Measurements from ENCODE around the gene FICD.
A peak's percentile ranks its signal among the peaks of the same experiment; 100 is the strongest.

FICD gene

GRCh38 chr12:108514973-108515814 is at the start of gene FICD:
Gene FICD (plus strand): TSS chr12:108515277. CDS start chr12:108516973, 1,696 bp downstream.
- Mint-ChIP-seq H3K9me3 (no peaks in the 10 kb centered on the region), H3K36me3 (ENCODE audit: insufficient read depth) (peaks cover 22% of the 10 kb centered on the region)
- peak; percentile 95 to 96 for DNase-seq (ENCODE audit: low spot score in 2 of 2)

DNA sequence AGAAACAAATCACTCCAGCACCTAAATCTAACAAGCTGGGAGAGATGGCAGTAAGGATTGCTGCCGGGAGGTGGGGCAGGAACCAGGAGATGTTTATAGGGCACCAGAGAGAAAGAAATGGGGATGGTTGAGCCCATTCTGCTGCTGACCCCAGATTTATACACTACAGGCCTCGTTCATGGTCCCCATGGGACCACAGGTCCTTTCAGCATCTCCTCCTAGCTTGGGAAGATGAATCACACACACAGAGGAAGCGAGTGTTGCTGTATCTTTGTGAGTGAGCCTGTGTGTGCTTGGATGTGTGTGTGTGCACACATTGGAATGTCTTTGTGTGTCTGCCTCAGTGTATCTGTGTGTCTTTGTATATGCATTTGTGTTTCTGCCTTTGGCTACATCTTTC is 49.7 kb upstream of the FICD start:
- H3K9me3 Mint-ChIP-seq, result peaks cover 6% of the 10 kb centered on the region
- ATAC-seq (replicated peaks; ENCODE audit: extremely low read depth, poor library complexity, severe bottlenecking), result no peak
- peaks cover 81% of the 10 kb centered on the region for H3K27me3 Mint-ChIP-seq
- no peak overlapping the region for H3K27ac Mint-ChIP-seq (ENCODE audit: low read depth)
- DNase-seq (ENCODE audit: low spot score in 2 of 2), result no peak
- H3K4me3 Mint-ChIP-seq, result no peak overlapping the region
- no peaks in the 10 kb centered on the region for H3K4me1 Mint-ChIP-seq
- peaks cover 2% of the 10 kb centered on the region for H3K36me3 Mint-ChIP-seq (ENCODE audit: insufficient read depth)

More at GRCh38 chr12:108514973-108515814, at the start of gene FICD:
- peak within 1 kb of the TSS; percentile 91 for H3K4me3 Mint-ChIP-seq
- peak within 1 kb of the TSS; percentile 93 for H3K27ac Mint-ChIP-seq (ENCODE audit: low read depth)
- peaks cover 46% of the 10 kb centered on the region for H3K4me1 Mint-ChIP-seq
- no peaks in the 10 kb centered on the region for H3K27me3 Mint-ChIP-seq
- ATAC-seq (replicated peaks; ENCODE audit: extremely low read depth, poor library complexity, severe bottlenecking), result peak; percentile 94

GRCh38 chr12:108468196-108468968 is 46.7 kb upstream of the FICD start:
- peaks cover 2% of the 10 kb centered on the region for H3K36me3 Mint-ChIP-seq (ENCODE audit: insufficient read depth)
- no peak for DNase-seq (ENCODE audit: low spot score in 2 of 2)
- no peaks in the 10 kb centered on the region for H3K4me1 Mint-ChIP-seq
- no peak overlapping the region for H3K27ac Mint-ChIP-seq (ENCODE audit: low read depth)
- no peak for ATAC-seq (replicated peaks; ENCODE audit: extremely low read depth, poor library complexity, severe bottlenecking)
- peaks cover 6% of the 10 kb centered on the region for H3K9me3 Mint-ChIP-seq
- no peak overlapping the region for H3K4me3 Mint-ChIP-seq
- H3K27me3 Mint-ChIP-seq, result peaks cover 80% of the 10 kb centered on the region

GRCh38 chr12:108473400-108474055 is 41.5 kb upstream of the FICD start:
- no peak for ATAC-seq (replicated peaks; ENCODE audit: extremely low read depth, poor library complexity, severe bottlenecking)
- H3K4me3 Mint-ChIP-seq, result no peak overlapping the region
- H3K9me3 Mint-ChIP-seq, result peaks cover 1% of the 10 kb centered on the region
- DNase-seq (ENCODE audit: low spot score in 2 of 2), result no peak
- H3K36me3 Mint-ChIP-seq (ENCODE audit: insufficient read depth), result peaks cover 2% of the 10 kb centered on the region
- H3K27me3 Mint-ChIP-seq, result peaks cover 74% of the 10 kb centered on the region
- no peak overlapping the region for H3K27ac Mint-ChIP-seq (ENCODE audit: low read depth)
- no peaks in the 10 kb centered on the region for H3K4me1 Mint-ChIP-seq

DNA sequence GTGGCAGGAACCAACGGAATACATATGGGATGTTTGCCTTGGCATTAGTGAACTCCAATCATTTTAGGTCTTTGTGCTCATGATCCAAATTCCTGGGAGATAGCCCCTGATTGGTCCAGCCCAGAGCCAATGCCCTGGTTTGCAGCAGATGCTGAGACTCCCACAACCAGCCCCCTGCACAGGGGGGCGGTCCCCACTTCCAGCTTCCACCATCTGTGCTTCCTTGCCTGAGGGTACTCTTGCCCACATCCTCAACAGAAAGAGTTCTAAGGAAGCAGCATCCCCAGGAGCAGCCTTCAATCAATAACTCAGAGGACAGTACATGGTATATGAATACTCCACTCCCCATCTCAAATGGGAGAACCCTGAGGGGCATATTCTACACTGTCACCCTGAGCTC is 39.7 kb upstream of the FICD start:
- Mint-ChIP-seq H3K36me3 (ENCODE audit: insufficient read depth) (no peaks in the 10 kb centered on the region), H3K9me3 (no peaks in the 10 kb centered on the region), H3K4me3 (no peak overlapping the region), H3K27ac (ENCODE audit: low read depth) (no peak overlapping the region), H3K27me3 (peaks cover 87% of the 10 kb centered on the region), H3K4me1 (no peaks in the 10 kb centered on the region)
- ATAC-seq (replicated peaks; ENCODE audit: extremely low read depth, poor library complexity, severe bottlenecking) (no peak), DNase-seq (ENCODE audit: low spot score in 2 of 2) (no peak)

- no peaks in the 10 kb centered on the region for H3K4me1 Mint-ChIP-seq
- DNase-seq (ENCODE audit: low spot score in 2 of 2) (no peak), ATAC-seq (replicated peaks; ENCODE audit: extremely low read depth, poor library complexity, severe bottlenecking) (no peak)
- no peaks in the 10 kb centered on the region for H3K9me3 Mint-ChIP-seq
- peaks cover 91% of the 10 kb centered on the region for H3K27me3 Mint-ChIP-seq
- H3K4me3 Mint-ChIP-seq, result no peak overlapping the region
- H3K27ac Mint-ChIP-seq (ENCODE audit: low read depth), result no peak overlapping the region
- H3K36me3 Mint-ChIP-seq (ENCODE audit: insufficient read depth), result no peaks in the 10 kb centered on the region
Observed at GRCh38 chr12:108477055-108477880, 37.8 kb upstream of the FICD start.

GRCh38 chr12:108477881-108478259 is 37.2 kb upstream of the FICD start:
- Mint-ChIP-seq H3K4me1 (no peaks in the 10 kb centered on the region), H3K36me3 (ENCODE audit: insufficient read depth) (no peaks in the 10 kb centered on the region), H3K27me3 (peaks cover 92% of the 10 kb centered on the region), H3K4me3 (no peak overlapping the region), H3K27ac (ENCODE audit: low read depth) (no peak overlapping the region), H3K9me3 (no peaks in the 10 kb centered on the region)
- DNase-seq (ENCODE audit: low spot score in 2 of 2) (no peak), ATAC-seq (replicated peaks; ENCODE audit: extremely low read depth, poor library complexity, severe bottlenecking) (no peak)

GRCh38 chr12:108478611-108479206 is 36.4 kb upstream of the FICD start:
- peaks cover 92% of the 10 kb centered on the region for H3K27me3 Mint-ChIP-seq
- no peak overlapping the region for H3K27ac Mint-ChIP-seq (ENCODE audit: low read depth)
- ATAC-seq (replicated peaks; ENCODE audit: extremely low read depth, poor library complexity, severe bottlenecking) (no peak), DNase-seq (ENCODE audit: low spot score in 2 of 2) (no peak)
- H3K9me3 Mint-ChIP-seq, result no peaks in the 10 kb centered on the region
- no peaks in the 10 kb centered on the region for H3K36me3 Mint-ChIP-seq (ENCODE audit: insufficient read depth)
- H3K4me1 Mint-ChIP-seq, result no peaks in the 10 kb centered on the region
- no peak overlapping the region for H3K4me3 Mint-ChIP-seq

DNA sequence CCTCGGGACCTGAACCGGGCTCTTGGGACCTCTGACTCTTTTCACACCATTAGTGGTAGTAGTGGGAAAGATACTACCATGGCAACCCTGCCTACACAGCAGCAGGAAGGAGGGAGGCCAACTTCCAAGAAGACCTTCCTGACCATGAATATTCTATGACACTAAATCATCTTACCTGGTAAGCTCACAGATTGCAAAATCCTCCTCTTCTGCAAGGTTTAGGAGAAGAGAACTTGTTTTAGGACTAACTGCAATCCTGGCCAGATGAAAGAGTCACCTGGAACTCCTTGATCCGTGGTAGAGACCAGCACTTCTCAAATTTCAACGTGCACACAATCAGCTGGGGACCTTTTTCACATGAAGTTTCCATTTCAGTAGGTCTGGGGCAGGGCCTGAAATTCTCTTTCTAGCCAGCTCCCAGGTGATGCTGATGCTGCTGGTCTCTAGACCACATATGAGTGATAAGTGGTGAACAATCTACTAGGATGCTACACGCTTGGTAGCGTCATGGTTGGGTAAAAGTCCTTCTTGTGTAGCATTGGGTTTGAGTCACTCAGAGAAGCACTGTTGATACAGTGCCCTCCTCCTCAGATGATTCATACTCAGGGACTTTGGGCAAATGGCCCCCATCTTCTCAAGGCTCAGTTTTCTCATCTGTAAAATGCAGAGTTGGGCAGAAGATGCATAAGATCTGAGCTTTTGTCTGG is 35.6 kb upstream of the FICD start:
- DNase-seq (ENCODE audit: low spot score in 2 of 2) (no peak), ATAC-seq (replicated peaks; ENCODE audit: extremely low read depth, poor library complexity, severe bottlenecking) (no peak)
- Mint-ChIP-seq H3K27ac (ENCODE audit: low read depth) (no peak overlapping the region), H3K9me3 (no peaks in the 10 kb centered on the region), H3K4me1 (no peaks in the 10 kb centered on the region), H3K4me3 (no peak overlapping the region), H3K36me3 (ENCODE audit: insufficient read depth) (no peaks in the 10 kb centered on the region), H3K27me3 (peaks cover 94% of the 10 kb centered on the region)

DNA sequence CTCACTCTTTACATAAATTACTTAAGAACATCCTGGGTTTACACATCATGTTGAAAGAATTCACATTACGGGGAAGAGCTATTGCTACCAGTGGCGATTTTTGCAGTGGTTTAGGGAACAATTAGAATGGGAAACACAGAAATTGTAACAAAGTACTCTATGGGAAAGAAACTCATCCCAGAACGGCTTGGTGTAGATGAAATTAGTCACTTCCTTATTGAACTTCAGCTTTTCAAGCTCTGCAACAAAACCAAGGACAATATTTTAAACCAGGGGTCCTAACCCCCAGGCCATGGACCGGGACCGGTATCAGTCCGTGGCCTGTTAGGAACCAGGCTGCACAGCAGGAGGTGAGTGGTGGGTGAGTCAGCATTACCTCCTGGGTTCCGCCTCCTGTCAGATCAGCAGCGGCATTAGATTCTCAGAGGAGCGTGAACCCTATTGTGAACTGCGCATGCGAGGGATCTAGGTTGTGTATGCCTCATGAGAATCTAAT is 32.3 kb upstream of the FICD start:
- Mint-ChIP-seq H3K27ac (ENCODE audit: low read depth) (no peak overlapping the region), H3K9me3 (peaks cover 6% of the 10 kb centered on the region), H3K36me3 (ENCODE audit: insufficient read depth) (peaks cover 3% of the 10 kb centered on the region), H3K4me3 (no peak overlapping the region), H3K27me3 (peaks cover 100% of the 10 kb centered on the region), H3K4me1 (no peaks in the 10 kb centered on the region)
- no peak for ATAC-seq (replicated peaks; ENCODE audit: extremely low read depth, poor library complexity, severe bottlenecking)
- no peak for DNase-seq (ENCODE audit: low spot score in 2 of 2)

All from central memory CD8-positive, alpha-beta T cell (primary cell).